A549 (cell line): Measurements from ENCODE around the gene RFX1.

Experiments used
- NR3C1 ChIP-seq: fragments of >200 bp; sonication (Bioruptor Twin); formaldehyde crosslinking; IDR thresholded peaks from 3 replicates; pipeline ENCODE4 v1.6.1; 2017
- ZFP36 ChIP-seq: fragments of 450-650 bp; IDR thresholded peaks from 2 replicates; pipeline ENCODE4 v1.6.1; 2014; ENCODE audit warnings: borderline replicate concordance; ENCODE audit not compliant: partially characterized antibody

DNA sequence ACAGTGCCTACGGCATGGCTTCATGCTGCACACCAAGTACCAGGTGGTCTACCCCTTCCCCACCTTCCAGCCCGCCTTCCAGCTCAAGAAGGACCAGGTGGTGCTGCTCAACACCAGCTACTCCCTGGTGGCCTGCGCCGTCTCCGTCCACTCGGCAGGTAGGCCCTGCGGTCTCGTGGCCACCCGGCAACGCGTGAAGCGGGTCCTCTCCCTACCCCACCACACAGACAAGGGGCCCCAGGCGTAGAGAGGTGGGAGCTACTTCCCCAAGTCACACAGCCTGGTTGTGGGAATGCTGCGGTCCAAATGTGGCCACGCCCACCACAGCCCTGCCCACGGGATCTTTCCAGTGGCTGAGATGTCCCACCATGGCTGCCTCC lies 49.8 kb downstream of the RFX1 start:
- TF ChIP-seq ZFP36: no peak
- no peak for TF ChIP-seq NR3C1
